GM12878 (cell line): Measurements from ENCODE around the gene C16orf86.

Experiments
- BACH1 ChIP-seq: fragments of 450-650 bp; IDR thresholded peaks from 2 replicates; pipeline ENCODE4 v1.6.1; 2017; ENCODE audit warnings: mild to moderate bottlenecking, borderline replicate concordance
- HDAC2 ChIP-seq: fragments of 200-600 bp; sonication (generic); IDR thresholded peaks from 2 replicates; pipeline ENCODE4 v1.6.1; 2017
- RAD21 ChIP-seq: IDR thresholded peaks from 2 replicates; pipeline ENCODE4 v1.6.1; 2011; ENCODE audit warnings: mild to moderate bottlenecking, low read depth, low read length, moderate library complexity; ENCODE audit not compliant: insufficient read depth
- RCOR1 ChIP-seq: conservative IDR thresholded peaks from 2 replicates; pipeline ENCODE4 v1.6.1; 2012; ENCODE audit warnings: low read depth, low read length, improper control_type of control experiment
- SP1 ChIP-seq: IDR thresholded peaks from one replicate; pipeline ENCODE4 v1.6.1; 2011; ENCODE audit warnings: low read depth, low read length
- SREBF1 ChIP-seq: IDR thresholded peaks from 2 replicates; pipeline ENCODE4 v1.6.1; 2012; ENCODE audit warnings: mild to moderate bottlenecking, low read length
- STAT3 ChIP-seq: IDR thresholded peaks from 2 replicates; pipeline ENCODE4 v1.6.1; 2011; ENCODE audit warnings: low read depth, low read length, improper control_type of control experiment
- YY1 ChIP-seq: IDR thresholded peaks from 2 replicates; pipeline ENCODE4 v1.6.1; 2011; ENCODE audit warnings: low read depth, mild to moderate bottlenecking, low read length
- ZZZ3 ChIP-seq: IDR thresholded peaks from 2 replicates; pipeline ENCODE4 v1.6.1; 2011; ENCODE audit warnings: low read depth; ENCODE audit not compliant: control insufficient read depth, insufficient read length
- TF ChIP-seq, protein P1 (sequence below): IDR thresholded peaks from 2 replicates; pipeline ENCODE4 v1.6.1; 2011; ENCODE audit warnings: low read depth, mild to moderate bottlenecking, low read length, moderate library complexity, borderline replicate concordance; ENCODE audit errors: extremely low read depth
- TF ChIP-seq, protein P2 (sequence below): IDR thresholded peaks from 2 replicates; pipeline ENCODE4 v1.6.1; 2011; ENCODE audit warnings: mild to moderate bottlenecking, low read depth, low read length, moderate library complexity; ENCODE audit not compliant: insufficient replicate concordance

- no peak for TF ChIP-seq HDAC2
- TF ChIP-seq SREBF1 = no peak
- TF ChIP-seq YY1 = no peak
- TF ChIP-seq RCOR1 = no peak
- TF ChIP-seq ZZZ3 = no peak
- no peak for TF ChIP-seq STAT3
- no peak for TF ChIP-seq BACH1
- TF ChIP-seq, protein P1, sequence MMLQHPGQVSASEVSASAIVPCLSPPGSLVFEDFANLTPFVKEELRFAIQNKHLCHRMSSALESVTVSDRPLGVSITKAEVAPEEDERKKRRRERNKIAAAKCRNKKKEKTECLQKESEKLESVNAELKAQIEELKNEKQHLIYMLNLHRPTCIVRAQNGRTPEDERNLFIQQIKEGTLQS = no peak
- no peak for TF ChIP-seq RAD21
- no peak for TF ChIP-seq SP1
- TF ChIP-seq, protein P2, sequence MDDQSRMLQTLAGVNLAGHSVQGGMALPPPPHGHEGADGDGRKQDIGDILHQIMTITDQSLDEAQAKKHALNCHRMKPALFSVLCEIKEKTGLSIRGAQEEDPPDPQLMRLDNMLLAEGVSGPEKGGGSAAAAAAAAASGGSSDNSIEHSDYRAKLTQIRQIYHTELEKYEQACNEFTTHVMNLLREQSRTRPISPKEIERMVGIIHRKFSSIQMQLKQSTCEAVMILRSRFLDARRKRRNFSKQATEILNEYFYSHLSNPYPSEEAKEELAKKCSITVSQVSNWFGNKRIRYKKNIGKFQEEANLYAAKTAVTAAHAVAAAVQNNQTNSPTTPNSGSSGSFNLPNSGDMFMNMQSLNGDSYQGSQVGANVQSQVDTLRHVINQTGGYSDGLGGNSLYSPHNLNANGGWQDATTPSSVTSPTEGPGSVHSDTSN = no peak
Measured at GRCh38 chr16:67664258-67664657, 2.4 kb upstream of the C16orf86 start.
